HepG2 (cell line): ENCODE data around the gene UQCR11. TPM values are rescaled to one million over a fixed set of nuclear protein-coding genes. Genes with fewer than 3 reads are reported as not detected.
A peak's percentile ranks its signal among the peaks of the same experiment; 100 is the strongest.

Experiments used
- GFI1 ChIP-seq: sonication (generic); formaldehyde crosslinking; IDR thresholded peaks from 2 replicates; pipeline ENCODE4 v1.5.0; 2020; ENCODE audit warnings: missing genetic modification reagents, mild to moderate bottlenecking, borderline replicate concordance
- KDM4B ChIP-seq: sonication (generic); formaldehyde crosslinking; IDR thresholded peaks from 2 replicates; pipeline ENCODE4 v1.4.0; 2020; ENCODE audit warnings: missing genetic modification reagents
- MED1 ChIP-seq: sonication (generic); formaldehyde crosslinking; IDR thresholded peaks from 2 replicates; pipeline ENCODE4 v1.4.0; 2020; ENCODE audit warnings: missing genetic modification reagents
- RCOR2 ChIP-seq: IDR thresholded peaks from 2 replicates; pipeline ENCODE4 v1.6.1; 2016; ENCODE audit warnings: missing biosample characterization, missing genetic modification reagents
- TAF1 ChIP-seq: sonication (generic); formaldehyde crosslinking; IDR thresholded peaks from 2 replicates; pipeline ENCODE4 v1.4.0; 2020; ENCODE audit warnings: missing genetic modification reagents
- ZFP37 ChIP-seq: sonication (generic); formaldehyde crosslinking; IDR thresholded peaks from 2 replicates; pipeline ENCODE4 v1.4.0; 2020; ENCODE audit warnings: missing genetic modification reagents, borderline replicate concordance
- ZFY ChIP-seq: sonication (generic); formaldehyde crosslinking; IDR thresholded peaks from 2 replicates; pipeline ENCODE4 v1.4.0; 2020; ENCODE audit warnings: missing genetic modification reagents
- ZNF224 ChIP-seq: sonication (generic); formaldehyde crosslinking; IDR thresholded peaks from 2 replicates; pipeline ENCODE4 v1.5.0; 2020; ENCODE audit warnings: mild to moderate bottlenecking, missing genetic modification reagents
- ZNF547 ChIP-seq: sonication (generic); formaldehyde crosslinking; IDR thresholded peaks from 2 replicates; pipeline ENCODE4 v1.5.1; 2020; ENCODE audit warnings: mild to moderate bottlenecking, missing genetic modification reagents
- ZNF615 ChIP-seq: sonication (generic); formaldehyde crosslinking; IDR thresholded peaks from 2 replicates; pipeline ENCODE4 v1.5.0; 2020; ENCODE audit warnings: mild to moderate bottlenecking, missing genetic modification reagents, borderline replicate concordance
- ZNF776 ChIP-seq: sonication (generic); formaldehyde crosslinking; IDR thresholded peaks from 2 replicates; pipeline ENCODE4 v1.4.0; 2020; ENCODE audit warnings: mild to moderate bottlenecking, missing genetic modification reagents
- polyA plus RNA-seq, 8 experiments: library from polyadenylated mRNA; depleted of rRNA in 3 of 8; stranded (reverse) in 7 of 8; unstranded in 1 of 8; fragments of >200 nt; fragmentation: Illumina TruSeq in 4 of 8; extraction: Trizol in 4 of 8; gene quantifications; 2 replicates each; pipeline versions ENCODE4 v1.2.1 to v1.2.3, GENCODE V29; 2011 to 2016; ENCODE audit warnings: low read depth in 4 of 8, missing spikeins in 1 of 8, mixed read lengths in 1 of 8; ENCODE audit not compliant: insufficient read depth in 1 of 8
- total RNA-seq, 5 experiments: library from RNA; depleted of rRNA; stranded (reverse); fragments of >200 nt; fragmentation: Illumina TruSeq; extraction: Trizol; gene quantifications; 2 replicates each; pipeline ENCODE4 v1.2.3, GENCODE V29; 2016; ENCODE audit warnings: low read depth in 1 of 5
- TF ChIP-seq, protein P1 (sequence below): IDR thresholded peaks from 2 replicates; pipeline ENCODE4 v1.6.1; 2018; ENCODE audit warnings: missing genetic modification reagents, mild to moderate bottlenecking, missing compliant biosample characterization
- TF ChIP-seq, protein P2 (sequence below): IDR thresholded peaks from 2 replicates; pipeline ENCODE4 v1.6.1; 2016; ENCODE audit warnings: control low read depth
- TF ChIP-seq, protein P3 (sequence below): sonication (generic); formaldehyde crosslinking; IDR thresholded peaks from 2 replicates; pipeline ENCODE4 v1.5.0; 2020; ENCODE audit warnings: missing genetic modification reagents
- TF ChIP-seq, protein P4 (sequence below): sonication (generic); formaldehyde crosslinking; IDR thresholded peaks from 2 replicates; pipeline ENCODE4 v1.4.0; 2020; ENCODE audit warnings: mild to moderate bottlenecking, missing genetic modification reagents
- TF ChIP-seq, protein P5 (sequence below): sonication (generic); formaldehyde crosslinking; IDR thresholded peaks from 2 replicates; pipeline ENCODE4 v1.5.0; 2020; ENCODE audit warnings: mild to moderate bottlenecking, missing genetic modification reagents, borderline replicate concordance

Gene UQCR11
- total and polyA plus RNA-seq, 2 of the 13 experiments (the other 11 are each of a cell fraction or from before 2014, with no cell fraction given) = 125 to 214 TPM

DNA sequence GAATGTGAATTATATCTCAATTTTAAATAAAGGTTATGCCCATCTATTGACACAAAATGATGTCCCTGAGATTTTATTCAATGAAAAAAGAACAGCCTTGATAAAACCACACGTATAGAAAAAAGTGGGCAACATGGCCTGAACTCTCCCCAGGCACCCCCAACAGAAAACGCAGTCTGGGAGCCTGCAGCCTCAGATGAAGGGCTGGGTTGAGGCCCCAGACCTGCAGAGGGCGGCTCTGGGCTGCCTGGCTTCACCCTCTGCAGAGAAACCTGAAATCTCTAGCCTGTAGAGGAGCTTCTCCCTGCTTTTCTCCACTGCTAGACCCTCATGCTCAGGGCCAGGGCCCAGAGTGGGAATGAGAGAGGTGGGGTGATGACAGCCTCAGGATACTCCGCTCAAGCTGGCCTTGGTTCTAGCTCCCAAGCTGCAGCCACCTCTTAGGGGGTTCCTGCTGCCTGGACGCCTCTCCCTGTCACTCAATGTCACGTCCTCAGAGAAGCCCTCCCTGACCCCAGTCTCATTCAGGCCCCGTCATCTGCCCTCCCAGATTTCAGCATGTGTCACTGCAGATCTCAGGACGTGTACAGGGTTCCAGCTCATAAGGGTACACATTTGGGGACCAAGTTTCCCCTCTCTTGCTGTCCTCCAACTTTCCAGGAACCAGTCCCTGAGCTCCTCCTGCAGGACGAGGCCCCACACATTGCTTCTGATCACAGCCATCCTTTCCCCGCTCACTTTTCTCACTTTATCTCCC, 14.4 kb downstream of the UQCR11 start (continued):
- TF ChIP-seq TAF1 = 0 out of 2 replicates have a peak, but pooled peaks have one; percentile 6
- 0 out of 2 replicates have a peak, but pooled peaks have one; percentile 56 for TF ChIP-seq GFI1 (CRISPR knock-in tag)
- TF ChIP-seq KDM4B (CRISPR knock-in tag) = no peak
- TF ChIP-seq ZNF547 (CRISPR knock-in tag) = no peak
- no peak for TF ChIP-seq RCOR2
- TF ChIP-seq ZFY (CRISPR knock-in tag) = no peak
- TF ChIP-seq MED1 (CRISPR knock-in tag) = 0 out of 2 replicates have a peak, but pooled peaks have one; percentile 17
- no peak for TF ChIP-seq ZFP37
- peak; percentile 68; the same call in 1 of the 2 replicates for TF ChIP-seq ZNF776 (CRISPR knock-in tag)
- TF ChIP-seq, protein P1, sequence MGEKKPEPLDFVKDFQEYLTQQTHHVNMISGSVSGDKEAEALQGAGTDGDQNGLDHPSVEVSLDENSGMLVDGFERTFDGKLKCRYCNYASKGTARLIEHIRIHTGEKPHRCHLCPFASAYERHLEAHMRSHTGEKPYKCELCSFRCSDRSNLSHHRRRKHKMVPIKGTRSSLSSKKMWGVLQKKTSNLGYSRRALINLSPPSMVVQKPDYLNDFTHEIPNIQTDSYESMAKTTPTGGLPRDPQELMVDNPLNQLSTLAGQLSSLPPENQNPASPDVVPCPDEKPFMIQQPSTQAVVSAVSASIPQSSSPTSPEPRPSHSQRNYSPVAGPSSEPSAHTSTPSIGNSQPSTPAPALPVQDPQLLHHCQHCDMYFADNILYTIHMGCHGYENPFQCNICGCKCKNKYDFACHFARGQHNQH (CRISPR knock-in tag) = 0 out of 2 replicates have a peak, but pooled peaks have one; percentile 13
- TF ChIP-seq ZNF224 (CRISPR knock-in tag) = peak; percentile 37; the same call in 1 of the 2 replicates
- TF ChIP-seq, protein P2, sequence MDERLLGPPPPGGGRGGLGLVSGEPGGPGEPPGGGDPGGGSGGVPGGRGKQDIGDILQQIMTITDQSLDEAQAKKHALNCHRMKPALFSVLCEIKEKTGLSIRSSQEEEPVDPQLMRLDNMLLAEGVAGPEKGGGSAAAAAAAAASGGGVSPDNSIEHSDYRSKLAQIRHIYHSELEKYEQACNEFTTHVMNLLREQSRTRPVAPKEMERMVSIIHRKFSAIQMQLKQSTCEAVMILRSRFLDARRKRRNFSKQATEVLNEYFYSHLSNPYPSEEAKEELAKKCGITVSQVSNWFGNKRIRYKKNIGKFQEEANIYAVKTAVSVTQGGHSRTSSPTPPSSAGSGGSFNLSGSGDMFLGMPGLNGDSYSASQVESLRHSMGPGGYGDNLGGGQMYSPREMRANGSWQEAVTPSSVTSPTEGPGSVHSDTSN (CRISPR knock-in tag) = 0 out of 2 replicates have a peak, but pooled peaks have one; percentile 43
- TF ChIP-seq, protein P3, sequence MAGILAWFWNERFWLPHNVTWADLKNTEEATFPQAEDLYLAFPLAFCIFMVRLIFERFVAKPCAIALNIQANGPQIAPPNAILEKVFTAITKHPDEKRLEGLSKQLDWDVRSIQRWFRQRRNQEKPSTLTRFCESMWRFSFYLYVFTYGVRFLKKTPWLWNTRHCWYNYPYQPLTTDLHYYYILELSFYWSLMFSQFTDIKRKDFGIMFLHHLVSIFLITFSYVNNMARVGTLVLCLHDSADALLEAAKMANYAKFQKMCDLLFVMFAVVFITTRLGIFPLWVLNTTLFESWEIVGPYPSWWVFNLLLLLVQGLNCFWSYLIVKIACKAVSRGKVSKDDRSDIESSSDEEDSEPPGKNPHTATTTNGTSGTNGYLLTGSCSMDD = no peak
- TF ChIP-seq, protein P4, sequence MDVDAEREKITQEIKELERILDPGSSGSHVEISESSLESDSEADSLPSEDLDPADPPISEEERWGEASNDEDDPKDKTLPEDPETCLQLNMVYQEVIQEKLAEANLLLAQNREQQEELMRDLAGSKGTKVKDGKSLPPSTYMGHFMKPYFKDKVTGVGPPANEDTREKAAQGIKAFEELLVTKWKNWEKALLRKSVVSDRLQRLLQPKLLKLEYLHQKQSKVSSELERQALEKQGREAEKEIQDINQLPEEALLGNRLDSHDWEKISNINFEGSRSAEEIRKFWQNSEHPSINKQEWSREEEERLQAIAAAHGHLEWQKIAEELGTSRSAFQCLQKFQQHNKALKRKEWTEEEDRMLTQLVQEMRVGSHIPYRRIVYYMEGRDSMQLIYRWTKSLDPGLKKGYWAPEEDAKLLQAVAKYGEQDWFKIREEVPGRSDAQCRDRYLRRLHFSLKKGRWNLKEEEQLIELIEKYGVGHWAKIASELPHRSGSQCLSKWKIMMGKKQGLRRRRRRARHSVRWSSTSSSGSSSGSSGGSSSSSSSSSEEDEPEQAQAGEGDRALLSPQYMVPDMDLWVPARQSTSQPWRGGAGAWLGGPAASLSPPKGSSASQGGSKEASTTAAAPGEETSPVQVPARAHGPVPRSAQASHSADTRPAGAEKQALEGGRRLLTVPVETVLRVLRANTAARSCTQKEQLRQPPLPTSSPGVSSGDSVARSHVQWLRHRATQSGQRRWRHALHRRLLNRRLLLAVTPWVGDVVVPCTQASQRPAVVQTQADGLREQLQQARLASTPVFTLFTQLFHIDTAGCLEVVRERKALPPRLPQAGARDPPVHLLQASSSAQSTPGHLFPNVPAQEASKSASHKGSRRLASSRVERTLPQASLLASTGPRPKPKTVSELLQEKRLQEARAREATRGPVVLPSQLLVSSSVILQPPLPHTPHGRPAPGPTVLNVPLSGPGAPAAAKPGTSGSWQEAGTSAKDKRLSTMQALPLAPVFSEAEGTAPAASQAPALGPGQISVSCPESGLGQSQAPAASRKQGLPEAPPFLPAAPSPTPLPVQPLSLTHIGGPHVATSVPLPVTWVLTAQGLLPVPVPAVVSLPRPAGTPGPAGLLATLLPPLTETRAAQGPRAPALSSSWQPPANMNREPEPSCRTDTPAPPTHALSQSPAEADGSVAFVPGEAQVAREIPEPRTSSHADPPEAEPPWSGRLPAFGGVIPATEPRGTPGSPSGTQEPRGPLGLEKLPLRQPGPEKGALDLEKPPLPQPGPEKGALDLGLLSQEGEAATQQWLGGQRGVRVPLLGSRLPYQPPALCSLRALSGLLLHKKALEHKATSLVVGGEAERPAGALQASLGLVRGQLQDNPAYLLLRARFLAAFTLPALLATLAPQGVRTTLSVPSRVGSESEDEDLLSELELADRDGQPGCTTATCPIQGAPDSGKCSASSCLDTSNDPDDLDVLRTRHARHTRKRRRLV (CRISPR knock-in tag) = peak; percentile 60; the same call in 1 of the 2 replicates
- TF ChIP-seq, protein P5, sequence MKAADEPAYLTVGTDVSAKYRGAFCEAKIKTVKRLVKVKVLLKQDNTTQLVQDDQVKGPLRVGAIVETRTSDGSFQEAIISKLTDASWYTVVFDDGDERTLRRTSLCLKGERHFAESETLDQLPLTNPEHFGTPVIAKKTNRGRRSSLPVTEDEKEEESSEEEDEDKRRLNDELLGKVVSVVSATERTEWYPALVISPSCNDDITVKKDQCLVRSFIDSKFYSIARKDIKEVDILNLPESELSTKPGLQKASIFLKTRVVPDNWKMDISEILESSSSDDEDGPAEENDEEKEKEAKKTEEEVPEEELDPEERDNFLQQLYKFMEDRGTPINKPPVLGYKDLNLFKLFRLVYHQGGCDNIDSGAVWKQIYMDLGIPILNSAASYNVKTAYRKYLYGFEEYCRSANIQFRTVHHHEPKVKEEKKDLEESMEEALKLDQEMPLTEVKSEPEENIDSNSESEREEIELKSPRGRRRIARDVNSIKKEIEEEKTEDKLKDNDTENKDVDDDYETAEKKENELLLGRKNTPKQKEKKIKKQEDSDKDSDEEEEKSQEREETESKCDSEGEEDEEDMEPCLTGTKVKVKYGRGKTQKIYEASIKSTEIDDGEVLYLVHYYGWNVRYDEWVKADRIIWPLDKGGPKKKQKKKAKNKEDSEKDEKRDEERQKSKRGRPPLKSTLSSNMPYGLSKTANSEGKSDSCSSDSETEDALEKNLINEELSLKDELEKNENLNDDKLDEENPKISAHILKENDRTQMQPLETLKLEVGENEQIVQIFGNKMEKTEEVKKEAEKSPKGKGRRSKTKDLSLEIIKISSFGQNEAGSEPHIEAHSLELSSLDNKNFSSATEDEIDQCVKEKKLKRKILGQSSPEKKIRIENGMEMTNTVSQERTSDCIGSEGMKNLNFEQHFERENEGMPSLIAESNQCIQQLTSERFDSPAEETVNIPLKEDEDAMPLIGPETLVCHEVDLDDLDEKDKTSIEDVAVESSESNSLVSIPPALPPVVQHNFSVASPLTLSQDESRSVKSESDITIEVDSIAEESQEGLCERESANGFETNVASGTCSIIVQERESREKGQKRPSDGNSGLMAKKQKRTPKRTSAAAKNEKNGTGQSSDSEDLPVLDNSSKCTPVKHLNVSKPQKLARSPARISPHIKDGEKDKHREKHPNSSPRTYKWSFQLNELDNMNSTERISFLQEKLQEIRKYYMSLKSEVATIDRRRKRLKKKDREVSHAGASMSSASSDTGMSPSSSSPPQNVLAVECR (CRISPR knock-in tag) = peak; percentile 39; the same call in 1 of the 2 replicates
- TF ChIP-seq ZNF615 (CRISPR knock-in tag) = no peak
